ENCODE results near the gene TMEM92.
"Not testable (repeated sequence)": the region's sequence is repeated elsewhere in the genome, so short reads cannot be mapped to it uniquely, and the experiment has no call there.

TMEM92 gene

DNA sequence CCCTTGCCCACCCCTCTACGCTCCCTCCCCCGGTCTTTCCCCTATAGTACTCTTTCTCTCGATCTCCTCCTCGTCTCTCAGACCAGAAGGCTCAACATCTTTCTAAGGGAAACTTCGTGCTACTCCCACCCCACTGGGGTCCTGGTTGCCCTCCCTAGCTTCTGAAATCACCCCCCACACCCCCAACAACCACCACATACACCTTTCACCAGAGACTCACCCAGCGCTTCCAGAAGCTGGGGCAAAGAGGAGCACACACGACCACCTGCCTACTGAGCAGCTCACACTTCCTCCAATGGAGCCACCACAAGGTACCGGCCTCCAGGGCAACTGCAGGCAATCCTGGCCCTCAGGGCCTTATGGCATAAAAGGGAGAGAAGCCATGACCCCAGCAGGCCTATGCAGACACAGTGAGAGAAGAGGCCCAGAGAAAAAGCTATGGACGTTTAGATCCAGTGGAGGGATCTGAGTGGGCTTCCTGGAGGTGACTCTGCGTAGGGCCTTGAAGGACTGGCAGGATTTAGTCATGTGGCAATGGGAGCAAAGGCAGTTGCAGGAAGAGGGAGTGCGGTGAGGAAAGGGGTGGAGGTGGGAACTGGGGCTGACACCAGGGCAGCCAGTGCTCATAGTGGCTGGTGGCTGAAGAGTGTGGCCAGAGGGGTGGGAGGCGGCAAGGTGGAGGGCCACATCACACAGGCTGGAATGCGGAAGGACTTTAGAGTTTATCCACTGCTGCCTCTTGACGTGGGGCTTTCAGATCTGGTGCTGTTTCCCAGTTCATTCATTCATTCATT lies 12.1 kb upstream of the TMEM92 start:
- no peak for DNase-seq

DNA sequence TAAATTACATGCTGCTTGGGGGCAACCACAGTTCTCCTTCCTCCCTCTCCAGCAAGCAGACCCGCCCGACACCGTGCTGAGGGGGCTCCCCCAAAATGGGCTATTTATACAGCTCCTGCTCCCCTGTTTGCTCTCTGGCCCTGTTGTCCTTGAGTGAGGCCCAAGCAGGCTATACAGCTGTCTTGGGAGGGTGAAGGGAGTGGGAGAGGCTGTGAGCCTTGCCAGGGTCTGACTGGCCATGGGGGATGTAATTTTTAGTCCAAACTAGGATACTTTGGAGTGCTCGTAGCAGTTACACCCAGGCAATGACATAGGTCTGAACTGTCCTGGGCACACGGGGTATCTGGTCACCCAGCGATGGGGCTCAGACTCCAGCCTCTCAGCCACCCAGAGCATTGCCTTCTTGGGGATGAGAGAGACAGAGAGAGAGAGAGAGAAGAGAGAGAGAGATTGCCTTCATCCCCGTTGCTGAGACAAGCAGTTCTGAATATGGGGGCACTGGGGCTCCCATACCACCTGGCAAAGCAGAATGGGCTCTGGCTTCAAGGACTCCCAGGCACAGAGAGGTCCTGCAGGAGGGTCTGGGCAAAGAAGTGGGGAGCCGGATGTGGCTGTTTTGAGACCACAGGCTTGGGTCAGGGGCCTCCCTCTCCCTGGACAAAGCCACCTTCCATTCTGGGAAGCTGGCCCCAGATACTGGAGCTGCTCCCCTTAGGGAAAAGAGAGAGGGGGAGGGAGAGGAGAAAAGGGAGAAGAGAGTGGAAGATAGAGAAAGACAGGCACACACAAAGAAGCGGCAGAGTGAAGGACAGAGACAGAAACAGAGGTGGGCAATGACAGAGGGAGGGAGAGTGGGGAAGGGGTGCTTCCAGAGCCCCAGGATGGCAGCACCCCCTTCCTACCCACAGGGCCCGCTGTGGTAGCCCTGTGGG lies 10.7 kb upstream of the TMEM92 start:
- no peak for DNase-seq

GRCh38 chr17:50264263-50265113 lies 9.8 kb upstream of the TMEM92 start:
- DNase-seq, result no peak

DNA sequence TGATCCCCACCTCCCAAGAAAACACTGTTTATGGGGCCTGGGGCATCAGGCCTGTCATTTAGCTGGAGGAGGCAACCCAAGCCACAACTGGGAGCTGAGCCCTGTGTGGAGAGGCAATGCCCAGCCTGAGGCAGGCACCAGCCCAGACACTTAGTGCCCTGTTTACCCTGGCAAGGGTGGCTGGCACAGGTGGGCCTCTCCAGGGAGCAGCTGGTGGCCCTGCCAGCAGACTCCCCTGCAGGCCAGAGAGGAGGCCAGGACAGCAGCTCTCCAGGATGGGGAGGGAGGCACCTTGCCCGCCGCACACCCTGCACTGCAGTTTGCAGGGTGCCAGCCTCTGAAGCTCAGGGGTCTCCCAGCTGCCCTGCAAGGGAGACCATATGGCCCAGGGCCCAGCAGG lies 9.1 kb upstream of the TMEM92 start:
- no peak for DNase-seq

DNA sequence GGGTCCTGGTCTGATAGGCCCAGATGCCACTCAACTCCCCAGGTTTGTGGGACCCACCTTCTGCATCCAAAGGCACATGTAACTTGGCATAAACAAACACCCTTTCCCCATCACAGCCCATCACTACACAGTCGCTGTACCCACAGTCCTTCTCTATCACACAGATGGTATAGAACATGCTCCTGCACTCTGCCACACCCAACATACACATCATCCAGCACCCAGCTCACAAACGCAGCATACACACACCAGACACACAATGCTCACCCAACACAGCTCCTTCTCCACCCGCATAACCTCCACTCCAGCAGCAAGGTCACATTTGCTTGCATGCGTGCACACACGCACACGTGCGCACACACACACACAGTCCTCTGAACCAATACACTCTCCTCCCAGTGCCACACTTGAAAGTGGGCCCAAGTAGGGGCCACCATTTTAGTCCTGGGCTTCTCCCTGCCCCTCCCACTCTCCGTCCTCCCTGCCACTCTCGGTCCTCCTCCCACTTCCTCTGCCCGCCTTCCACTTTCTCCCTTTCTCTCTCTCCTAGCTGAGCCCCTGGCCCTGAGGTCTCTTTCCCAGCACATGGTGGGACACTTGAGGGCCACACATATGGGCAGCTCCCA lies 8.5 kb upstream of the TMEM92 start:
- DNase-seq, result no peak

DNA sequence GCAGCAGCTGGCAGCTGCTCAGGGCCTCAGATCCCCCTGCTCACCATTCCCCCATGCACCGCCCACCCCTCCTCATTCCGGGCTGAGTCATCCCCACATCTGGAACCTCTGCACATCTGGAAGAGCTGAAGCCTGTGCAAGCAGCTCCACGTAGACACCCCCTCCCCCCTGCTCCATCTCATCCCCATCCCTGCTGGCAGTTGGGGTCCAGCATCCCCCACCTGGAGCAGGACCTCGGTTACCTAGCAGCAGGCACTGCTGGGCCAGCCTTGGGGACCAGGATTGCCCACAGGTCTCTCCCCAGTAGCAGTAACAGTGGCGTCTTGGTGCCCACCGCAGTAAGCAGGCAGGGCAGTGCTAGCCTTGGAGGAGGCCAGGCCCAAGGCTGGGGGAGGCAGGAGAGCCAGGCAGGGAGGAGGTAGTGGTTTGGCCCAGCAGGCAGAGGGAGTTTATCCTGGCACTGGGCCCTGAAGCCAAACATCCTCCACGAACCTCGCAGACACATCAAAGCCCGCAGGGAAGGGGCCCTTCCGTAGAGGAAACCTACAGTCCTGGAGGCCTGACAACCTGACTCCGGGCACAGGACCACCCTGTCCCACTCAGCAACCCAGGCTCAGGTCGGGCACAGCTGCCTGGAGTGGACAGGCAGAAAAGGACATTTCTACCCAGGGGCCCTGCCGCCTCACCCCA lies 7.7 kb upstream of the TMEM92 start:
- DNase-seq, result no peak

GRCh38 chr17:50267074-50267841 lies 7.0 kb upstream of the TMEM92 start:
- DNase-seq, result no peak

DNA sequence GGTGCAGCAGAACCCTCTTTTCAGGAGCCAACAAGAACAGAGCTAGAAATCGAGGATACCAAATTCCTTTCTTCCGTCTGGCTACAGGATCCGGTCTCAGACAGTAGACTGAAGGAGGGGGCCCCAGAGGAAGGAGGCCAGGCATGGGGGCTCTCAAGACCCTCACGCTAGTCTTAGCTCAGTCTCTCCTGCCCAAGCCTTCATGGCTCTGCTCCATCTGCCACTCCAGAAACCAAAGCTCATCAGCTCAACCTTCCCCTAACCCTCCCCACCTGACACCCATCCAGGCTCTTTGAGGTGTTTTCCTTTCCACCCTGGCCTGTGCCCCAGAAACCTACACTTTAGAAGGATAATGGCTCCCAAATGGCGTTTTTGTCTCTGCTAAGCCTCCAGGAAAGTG lies 6.2 kb upstream of the TMEM92 start:
- no peak for DNase-seq

DNA sequence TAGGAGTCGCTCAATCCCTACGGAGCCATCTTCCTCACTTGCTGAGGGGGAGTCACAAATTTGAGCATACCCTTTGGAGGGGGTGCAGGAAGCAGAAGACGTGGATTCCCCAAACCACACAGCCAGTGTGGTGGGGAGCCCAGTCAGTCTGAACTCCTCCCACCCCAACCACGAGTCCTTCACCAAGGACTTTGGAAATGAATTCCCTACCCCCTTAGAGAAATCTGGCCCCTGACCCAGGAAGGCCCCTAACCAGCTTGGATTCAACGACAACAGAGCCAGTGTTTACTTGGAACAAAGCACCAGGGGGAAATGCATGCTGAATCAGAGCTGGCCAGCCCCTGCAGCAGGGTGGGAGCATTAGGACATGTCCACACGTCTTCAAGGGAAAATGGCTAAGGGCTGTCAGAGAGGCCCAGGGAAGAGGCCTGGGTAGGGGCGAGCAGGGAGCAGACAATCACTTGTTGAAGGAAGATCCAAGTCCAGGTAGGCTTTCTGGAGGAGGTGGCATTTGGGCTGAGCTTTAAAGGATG lies 5.5 kb upstream of the TMEM92 start:
- no peak for DNase-seq

DNA sequence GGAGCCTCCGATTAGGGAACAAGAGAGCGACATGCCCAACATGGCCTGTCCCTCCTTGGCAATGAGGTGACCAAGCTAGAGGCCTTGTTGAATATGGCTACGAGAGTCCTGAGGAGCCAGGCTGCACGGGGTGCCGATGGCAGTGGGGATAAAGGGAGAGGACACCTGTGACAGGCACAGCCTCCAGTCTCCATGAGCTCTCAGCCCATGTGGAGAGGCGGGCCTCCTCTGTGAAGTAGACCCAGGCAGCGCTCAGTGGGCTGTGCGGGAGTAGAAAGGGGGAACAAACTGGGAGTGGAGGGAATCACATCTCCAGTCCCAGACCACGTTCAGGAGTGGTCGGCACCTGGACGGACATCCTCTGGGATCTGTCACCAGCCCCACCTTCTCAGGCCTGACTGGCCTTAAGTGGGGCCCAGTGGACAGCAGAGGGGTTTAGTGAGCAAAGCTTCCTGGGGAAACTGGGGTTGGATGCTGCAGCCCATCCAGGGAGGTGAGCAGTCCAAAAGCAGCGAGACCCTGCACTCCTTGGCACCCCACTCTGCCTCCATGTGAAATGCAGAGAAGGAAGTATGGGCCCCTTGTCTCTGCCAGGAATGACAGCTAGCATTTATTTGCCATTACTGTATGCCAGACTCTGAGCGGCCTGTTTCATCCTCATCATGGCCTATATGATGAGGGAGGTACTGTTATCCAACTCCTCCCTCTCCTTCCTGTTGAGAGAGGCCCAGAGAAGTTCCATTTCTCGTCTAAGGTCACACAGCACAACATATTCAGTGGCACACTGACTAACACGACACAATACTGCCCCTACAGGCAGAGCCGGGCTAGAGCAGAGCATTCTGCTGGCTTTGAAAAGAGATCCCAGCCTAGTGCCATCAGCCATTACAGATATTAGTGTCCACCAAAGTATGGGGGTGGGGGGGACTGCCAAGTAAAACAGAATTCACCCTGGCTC lies 4.5 kb upstream of the TMEM92 start:
- no peak for DNase-seq

DNA sequence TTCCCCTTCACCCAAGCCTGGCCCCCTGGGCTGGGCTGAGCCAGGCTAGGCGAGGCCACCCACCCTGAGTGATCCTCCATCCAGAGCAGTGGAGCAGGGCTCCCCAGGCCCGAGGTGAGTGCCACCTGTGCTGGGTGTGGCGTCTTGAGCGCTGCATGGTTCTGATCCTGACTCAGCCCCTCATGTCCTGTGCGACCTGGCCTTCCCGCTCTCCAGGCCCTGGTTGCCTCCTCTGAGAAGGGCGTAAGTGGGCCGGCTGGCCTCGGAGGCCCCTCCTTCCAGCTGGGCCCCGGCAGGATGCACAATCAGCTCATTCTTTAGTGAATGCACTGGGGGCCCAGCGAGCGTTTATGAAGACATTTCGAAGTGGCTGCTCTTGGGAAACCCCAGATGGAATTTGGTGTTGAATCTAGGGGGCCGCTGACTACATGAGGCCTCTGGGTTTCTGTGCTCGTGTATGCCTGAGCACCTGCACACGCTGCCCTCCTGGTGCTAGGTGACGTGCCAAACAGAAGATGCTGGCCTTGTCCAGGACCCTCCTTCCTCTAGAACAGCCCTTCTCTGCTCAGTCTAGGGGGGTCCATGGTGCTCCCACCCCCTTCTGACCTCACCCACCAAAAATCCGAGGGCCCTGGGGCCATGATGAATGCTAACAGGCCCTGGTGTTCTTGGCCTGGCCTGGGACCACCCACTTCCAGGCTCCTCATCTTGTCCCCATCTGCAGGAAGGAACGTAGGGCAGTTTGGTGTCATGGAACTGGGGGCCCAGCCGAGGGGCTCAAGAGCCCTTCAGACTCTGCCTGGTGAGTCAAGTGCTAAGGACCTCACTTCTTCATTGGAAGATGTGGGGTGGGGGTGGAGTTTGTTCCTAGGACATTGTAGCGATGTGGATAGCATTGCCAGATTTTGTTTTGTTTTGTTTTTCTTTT lies 3.6 kb upstream of the TMEM92 start:
- DNase-seq, result no peak

GRCh38 chr17:50271363-50271750 lies 2.9 kb upstream of the TMEM92 start:
- DNase-seq, result not testable (repeated sequence)

GRCh38 chr17:50272246-50272645 lies 2.0 kb upstream of the TMEM92 start:
- DNase-seq, result no peak

DNA sequence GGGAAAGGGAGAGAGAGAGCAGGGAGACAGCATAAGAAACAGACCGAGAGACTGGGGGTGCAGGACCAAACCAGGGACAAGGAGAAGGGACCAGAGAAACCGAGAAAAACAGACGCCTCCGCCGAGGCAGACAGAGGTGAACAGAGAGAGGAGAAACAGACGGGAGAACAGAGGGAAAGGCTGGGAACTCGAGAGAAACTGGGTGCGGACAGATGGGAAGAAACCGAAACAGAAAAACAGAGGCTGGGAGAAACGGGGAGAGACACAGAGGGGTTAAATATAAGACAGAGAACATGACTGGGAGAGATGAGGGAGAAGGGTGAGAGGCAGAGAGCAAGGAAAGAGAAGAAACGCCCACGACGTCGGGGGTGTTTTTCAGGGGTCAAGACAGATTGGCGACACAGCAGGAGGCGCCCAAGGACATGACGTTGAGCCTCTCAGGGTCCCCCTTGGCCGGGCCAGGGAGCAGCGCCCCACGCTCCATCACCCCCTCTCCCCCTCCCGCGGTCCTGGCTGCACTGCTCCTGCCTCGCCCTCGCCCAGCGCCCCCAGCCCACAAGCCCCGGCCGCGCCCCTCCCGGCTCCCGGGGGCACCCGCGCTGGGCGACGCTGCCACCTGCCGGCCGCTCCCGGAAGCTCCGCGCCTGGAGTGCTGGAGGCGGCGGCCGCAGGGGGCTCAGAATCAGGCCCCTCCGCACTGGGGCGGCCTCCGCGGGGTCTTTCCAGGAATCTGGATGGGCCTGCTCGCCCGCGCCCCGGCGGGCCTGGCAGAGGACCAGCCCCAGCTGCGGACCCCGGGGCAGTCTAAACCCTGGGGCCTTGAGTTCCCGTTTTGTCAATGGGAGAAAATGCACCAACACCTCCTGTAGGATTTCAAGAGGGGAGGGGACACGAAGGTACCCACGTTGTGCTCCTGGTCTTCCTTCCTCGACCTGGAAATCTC lies 1.3 kb upstream of the TMEM92 start:
- DNase-seq, result no peak

GRCh38 chr17:50273654-50274040 lies 619 bp upstream of the TMEM92 start:
- no peak for DNase-seq

- DNase-seq, result no peak
These were observed 593 bp downstream of the TMEM92 start for GRCh38 chr17:50274897-50275221.

DNA sequence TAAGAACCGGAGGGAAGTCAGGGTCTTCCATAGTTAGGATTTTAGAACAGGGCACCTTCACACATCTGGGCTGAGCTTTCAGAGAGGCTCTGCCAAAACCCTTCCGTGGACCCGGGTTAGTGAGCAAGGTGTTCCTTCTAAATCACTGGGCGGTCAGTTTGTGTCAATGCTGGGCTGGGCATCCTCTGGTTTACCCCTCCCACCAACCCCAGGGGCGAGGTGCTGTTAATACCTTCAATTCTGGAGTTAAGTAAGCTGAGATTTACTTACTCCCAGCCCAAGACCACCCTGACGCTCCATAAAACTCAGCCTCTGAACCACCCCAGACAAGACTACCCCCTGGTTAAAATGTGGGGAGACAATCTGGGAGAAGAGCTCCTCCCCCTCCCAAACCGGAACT lies 1.0 kb downstream of the TMEM92 start:
- no peak for DNase-seq
